Cardiac fibroblast (primary cell): ENCODE measurements around the gene FSTL5.

Experiments
- DNase-seq, 2 donors: peaks; one replicate each; pipeline versions ENCODE4 v3.0.0 to v3.0.0-alpha.2; 2010; ENCODE audit warnings: low read depth in 2 of 2
- H3K4me3 ChIP-seq, 2 donors: replicated peaks in 1 of 2; 1 replicate in 1 of 2; 2 replicates in 1 of 2; pipeline ENCODE4 v1.5.1; 2011; ENCODE audit warnings: low read depth in 2 of 2, low read length in 2 of 2, mild to moderate bottlenecking in 2 of 2, moderate library complexity in 1 of 2
- CTCF ChIP-seq: IDR thresholded peaks from one replicate; pipeline ENCODE4 v1.5.1; 2011; ENCODE audit warnings: low read depth, mild to moderate bottlenecking, low read length, inconsistent platforms

Gene FSTL5

DNA sequence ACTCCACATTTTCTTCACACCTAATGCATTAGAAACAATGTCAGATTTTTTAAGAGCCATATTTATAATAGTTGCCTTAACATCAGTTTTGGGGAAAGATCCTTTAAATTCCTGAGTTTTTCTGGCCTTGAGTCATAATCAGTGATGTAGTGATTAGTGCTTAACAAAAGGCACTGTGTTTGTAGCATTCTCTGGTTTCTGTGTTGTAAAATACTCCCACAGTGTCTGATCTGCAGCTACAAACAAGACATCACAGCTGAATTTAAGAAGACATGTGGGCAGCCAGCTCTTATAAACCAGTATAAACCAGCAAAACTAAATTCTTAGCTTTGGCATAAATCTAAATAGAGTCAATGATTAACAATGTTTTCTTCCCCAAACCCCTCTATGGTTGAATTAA lies 233.8 kb downstream of the FSTL5 start:
- no peak for TF ChIP-seq CTCF
- peak in 1 of 2 donors; percentile 17 for DNase-seq
- no peak overlapping the region for H3K4me3 ChIP-seq

GRCh38 chr4:161926033-161926828 lies 237.6 kb downstream of the FSTL5 start:
- no peak overlapping the region for H3K4me3 ChIP-seq
- no peak for DNase-seq
- no peak for TF ChIP-seq CTCF

GRCh38 chr4:161920304-161921052 lies 243.3 kb downstream of the FSTL5 start:
- H3K4me3 ChIP-seq, result no peak overlapping the region
- no peak for TF ChIP-seq CTCF
- DNase-seq, result no peak

DNA sequence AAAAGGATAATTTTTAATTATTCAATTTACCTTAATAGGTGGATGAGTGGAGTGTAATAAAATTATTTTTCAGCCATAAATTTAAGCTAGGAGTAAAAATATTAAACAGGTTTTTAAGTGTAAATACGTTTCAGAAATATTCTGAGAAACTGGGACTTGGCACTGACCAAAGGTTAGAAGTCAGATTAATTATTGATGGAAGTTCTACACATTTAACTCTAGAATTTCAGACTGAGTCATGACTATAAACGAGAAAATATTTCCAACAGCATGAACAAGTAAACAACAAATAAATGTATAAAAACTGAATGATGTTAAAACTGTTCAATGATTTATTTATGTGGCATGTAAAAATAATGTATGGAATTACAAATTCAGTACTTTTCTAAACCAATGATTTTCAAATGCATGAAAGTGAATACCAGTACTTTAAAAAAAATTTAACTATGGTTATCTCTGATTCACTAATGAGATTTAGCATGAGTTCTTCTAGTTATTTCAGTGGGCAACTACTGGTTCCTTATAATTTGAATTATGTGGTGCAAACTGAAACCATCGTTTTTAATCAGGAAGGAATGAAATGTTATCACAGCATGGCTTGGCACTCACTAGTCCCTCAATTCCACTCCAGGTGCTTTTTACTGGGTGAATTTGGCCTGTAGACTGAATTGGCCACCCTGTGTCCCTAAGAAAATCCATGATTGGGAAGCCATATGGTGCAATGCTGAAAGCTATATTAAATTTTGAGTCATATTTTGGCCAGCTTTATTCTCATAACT lies 244.2 kb downstream of the FSTL5 start:
- DNase-seq, result no peak
- no peak overlapping the region for H3K4me3 ChIP-seq
- no peak for TF ChIP-seq CTCF

DNA sequence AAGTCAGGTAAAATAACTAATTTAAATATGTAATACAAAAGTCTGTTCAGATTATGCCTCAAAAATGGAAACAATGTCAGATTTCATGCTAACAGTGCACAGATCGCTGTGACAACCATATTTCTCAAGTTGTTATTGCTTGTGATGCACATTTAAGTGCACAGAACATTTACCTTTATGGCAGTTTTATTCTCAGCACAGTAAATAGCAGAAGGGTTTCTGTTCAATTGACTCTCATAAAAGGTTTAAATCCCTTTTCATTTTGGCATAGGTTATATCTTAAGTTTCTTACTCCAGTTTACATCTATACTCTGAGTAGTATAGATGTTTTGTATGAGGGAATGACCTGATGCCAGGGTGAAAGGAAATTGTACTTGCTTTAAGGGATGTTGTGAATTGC lies 247.8 kb downstream of the FSTL5 start:
- no peak for DNase-seq
- TF ChIP-seq CTCF, result no peak
- H3K4me3 ChIP-seq, result no peak overlapping the region

DNA sequence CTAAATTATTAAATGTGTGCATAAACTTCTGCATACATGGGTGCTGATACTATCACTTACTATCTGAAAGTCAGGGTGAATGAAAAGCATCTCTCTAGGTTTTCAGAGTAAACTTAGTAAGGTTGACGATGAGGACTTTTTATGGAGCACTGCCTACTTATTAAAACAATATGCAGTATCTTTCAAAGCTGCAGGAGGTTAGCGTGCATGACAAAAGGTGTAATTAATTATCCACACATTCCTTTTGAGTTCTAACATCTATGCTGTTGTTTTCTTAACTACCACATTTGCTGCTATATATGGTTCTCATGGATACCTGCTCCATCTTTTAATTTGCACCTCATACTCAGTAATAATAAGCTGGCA lies 256.2 kb downstream of the FSTL5 start:
- TF ChIP-seq CTCF, result no peak
- DNase-seq, result no peak
- H3K4me3 ChIP-seq, result no peak overlapping the region
